ENCODE measurements around the gene NRBF2. TPM values are rescaled to one million over a fixed set of nuclear protein-coding genes. Genes with fewer than 3 reads are reported as not detected.

NRBF2 gene
- total RNA-seq, 1 donor from 2014 or later: 40.0 TPM

DNA sequence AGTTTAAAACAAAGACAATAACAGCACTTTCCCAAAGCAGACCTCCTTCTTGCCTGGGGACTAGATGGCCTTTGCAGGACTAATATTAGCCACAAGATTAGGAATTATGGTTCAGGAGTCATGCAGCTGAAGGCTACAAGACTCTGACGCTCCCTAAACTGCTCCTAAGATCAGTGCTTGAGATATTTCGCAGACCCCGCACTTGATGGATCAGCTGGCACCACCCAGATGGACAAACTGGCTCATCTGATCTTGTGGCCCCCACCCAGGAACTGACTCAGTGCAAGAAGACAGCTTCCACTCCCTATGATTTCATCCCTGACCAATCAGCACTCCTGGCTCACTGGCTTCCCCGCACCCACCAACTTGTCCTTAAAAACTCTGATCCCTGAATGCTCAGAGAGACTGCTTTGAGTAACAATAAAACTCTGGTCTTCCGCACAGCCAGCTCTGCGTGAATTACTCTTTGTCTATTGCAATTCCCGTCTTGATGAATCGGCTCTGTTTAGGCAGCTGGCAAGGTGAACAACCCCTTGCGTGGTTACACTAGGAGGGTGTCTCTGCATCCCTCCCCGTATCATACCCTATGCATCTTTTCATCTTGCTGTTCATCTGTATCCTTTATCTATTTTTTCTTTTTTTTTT is 26.9 kb upstream of the NRBF2 start:
- FAIRE-seq (no peak), DNase-seq (ENCODE audit: low read depth) (peak; percentile 69)
- Histone ChIP-seq H3K27me3 (ENCODE audit: control insufficient read depth, insufficient read depth, low read length) (no peaks in the 10 kb centered on the region), H3K36me3 (ENCODE audit: control insufficient read depth, insufficient read depth, low read length) (no peaks in the 10 kb centered on the region), H3K4me3 (ENCODE audit: low read depth, low read length) (no peak overlapping the region)
- TF ChIP-seq, protein P1, sequence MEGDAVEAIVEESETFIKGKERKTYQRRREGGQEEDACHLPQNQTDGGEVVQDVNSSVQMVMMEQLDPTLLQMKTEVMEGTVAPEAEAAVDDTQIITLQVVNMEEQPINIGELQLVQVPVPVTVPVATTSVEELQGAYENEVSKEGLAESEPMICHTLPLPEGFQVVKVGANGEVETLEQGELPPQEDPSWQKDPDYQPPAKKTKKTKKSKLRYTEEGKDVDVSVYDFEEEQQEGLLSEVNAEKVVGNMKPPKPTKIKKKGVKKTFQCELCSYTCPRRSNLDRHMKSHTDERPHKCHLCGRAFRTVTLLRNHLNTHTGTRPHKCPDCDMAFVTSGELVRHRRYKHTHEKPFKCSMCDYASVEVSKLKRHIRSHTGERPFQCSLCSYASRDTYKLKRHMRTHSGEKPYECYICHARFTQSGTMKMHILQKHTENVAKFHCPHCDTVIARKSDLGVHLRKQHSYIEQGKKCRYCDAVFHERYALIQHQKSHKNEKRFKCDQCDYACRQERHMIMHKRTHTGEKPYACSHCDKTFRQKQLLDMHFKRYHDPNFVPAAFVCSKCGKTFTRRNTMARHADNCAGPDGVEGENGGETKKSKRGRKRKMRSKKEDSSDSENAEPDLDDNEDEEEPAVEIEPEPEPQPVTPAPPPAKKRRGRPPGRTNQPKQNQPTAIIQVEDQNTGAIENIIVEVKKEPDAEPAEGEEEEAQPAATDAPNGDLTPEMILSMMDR (IDR thresholded peaks at IDR 0.05; ENCODE audit: insufficient read depth, low read length, severe bottlenecking): no peak

DNA sequence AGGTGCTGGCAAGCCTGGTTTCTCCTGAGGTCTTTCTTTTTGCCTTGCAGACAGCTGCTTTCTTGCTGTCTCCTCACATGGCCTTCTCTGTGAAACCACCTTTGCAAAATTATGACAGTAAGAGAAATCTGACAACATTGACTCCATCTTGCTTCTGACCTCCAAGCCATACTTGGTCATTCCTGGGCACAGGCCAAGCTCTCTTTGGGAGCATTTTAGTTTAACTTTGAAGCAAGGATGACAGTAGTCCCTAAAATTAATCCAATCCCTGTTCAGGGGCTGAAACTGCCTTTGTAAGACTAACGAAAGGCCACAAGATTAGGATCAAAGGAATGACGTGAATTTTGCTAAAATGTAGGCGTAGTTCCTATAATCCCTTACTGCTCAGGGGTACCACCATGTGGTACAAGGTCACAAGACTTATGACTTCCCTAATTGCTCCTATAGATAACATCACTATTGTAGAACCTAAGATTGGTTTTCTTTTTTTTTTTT is 25.1 kb upstream of the NRBF2 start:
- H3K27me3 ChIP-seq (ENCODE audit: control insufficient read depth, insufficient read depth, low read length): no peaks in the 10 kb centered on the region
- H3K4me3 ChIP-seq (ENCODE audit: low read depth, low read length): no peak overlapping the region
- no peaks in the 10 kb centered on the region for H3K36me3 ChIP-seq (ENCODE audit: control insufficient read depth, insufficient read depth, low read length)
- TF ChIP-seq, protein P1 (IDR thresholded peaks at IDR 0.05; ENCODE audit: insufficient read depth, low read length, severe bottlenecking): no peak
- no peak for DNase-seq (ENCODE audit: low read depth)
- FAIRE-seq: no peak

DNA sequence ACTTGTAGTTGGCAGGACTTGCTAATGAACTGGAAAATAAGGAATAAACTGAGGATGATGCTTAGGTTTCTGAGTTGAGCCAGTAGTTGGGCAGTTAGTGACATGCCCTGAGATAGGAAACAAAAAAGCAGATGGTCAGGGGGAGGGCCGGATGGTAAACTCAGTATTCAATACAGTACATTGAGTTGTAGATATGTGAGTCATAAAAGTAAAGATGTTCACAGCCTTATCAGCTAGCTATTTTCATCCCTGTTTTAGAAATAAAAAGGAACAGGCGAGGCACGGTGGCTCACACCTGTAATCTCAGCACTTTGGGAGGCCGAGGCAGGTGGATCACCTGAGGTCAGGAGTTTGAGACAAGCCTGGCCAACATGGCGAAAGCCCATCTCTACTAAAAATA is 22.2 kb upstream of the NRBF2 start:
- TF ChIP-seq, protein P1 (IDR thresholded peaks at IDR 0.05; ENCODE audit: insufficient read depth, low read length, severe bottlenecking): no peak
- H3K4me3 ChIP-seq (ENCODE audit: low read depth, low read length): no peak overlapping the region
- FAIRE-seq (no peak), DNase-seq (ENCODE audit: low read depth) (no peak)
- H3K36me3 ChIP-seq (ENCODE audit: control insufficient read depth, insufficient read depth, low read length): no peaks in the 10 kb centered on the region
- no peaks in the 10 kb centered on the region for H3K27me3 ChIP-seq (ENCODE audit: control insufficient read depth, insufficient read depth, low read length)

DNA sequence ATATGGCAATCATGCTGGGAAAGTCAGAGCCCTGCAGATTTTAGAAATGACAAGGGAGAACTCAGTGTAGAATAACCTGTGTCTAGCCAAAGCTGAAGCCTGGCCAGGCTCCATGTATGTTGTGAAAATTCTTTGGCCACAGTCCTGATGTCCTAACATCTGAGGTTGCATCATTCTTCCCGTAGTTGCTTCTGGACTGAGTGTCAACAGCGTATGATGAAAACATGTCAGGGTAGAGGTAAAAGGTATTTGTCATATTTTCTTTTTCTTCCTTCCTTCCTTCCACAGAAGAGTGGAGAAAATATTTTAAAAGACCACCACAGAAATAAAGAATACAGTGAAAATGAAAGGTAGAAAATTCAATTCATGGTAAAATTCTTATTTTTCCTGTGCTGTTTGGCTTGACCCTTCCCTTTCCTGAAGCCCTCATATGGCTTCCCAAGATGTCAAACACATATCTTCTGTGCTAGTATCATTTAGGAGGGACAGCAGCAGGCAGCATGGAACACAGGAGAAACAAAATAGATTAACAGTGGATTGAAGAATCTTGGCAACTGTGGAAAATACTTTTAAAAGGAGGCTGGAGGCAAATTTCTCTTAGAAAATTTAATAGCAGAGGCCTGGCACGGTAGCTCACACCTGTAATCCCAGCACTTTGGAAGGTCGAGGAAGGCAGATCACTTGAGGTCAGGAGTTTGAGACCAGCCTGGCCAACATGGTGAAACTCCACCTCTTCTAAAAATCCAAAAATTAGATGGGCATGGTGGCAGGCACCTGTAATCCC is 18.9 kb upstream of the NRBF2 start:
- DNase-seq (ENCODE audit: low read depth) (peak; percentile 89), FAIRE-seq (no peak)
- no peaks in the 10 kb centered on the region for H3K36me3 ChIP-seq (ENCODE audit: control insufficient read depth, insufficient read depth, low read length)
- no peaks in the 10 kb centered on the region for H3K27me3 ChIP-seq (ENCODE audit: control insufficient read depth, insufficient read depth, low read length)
- no peak overlapping the region for H3K4me3 ChIP-seq (ENCODE audit: low read depth, low read length)
- TF ChIP-seq, protein P1 (IDR thresholded peaks at IDR 0.05; ENCODE audit: insufficient read depth, low read length, severe bottlenecking): no peak

DNA sequence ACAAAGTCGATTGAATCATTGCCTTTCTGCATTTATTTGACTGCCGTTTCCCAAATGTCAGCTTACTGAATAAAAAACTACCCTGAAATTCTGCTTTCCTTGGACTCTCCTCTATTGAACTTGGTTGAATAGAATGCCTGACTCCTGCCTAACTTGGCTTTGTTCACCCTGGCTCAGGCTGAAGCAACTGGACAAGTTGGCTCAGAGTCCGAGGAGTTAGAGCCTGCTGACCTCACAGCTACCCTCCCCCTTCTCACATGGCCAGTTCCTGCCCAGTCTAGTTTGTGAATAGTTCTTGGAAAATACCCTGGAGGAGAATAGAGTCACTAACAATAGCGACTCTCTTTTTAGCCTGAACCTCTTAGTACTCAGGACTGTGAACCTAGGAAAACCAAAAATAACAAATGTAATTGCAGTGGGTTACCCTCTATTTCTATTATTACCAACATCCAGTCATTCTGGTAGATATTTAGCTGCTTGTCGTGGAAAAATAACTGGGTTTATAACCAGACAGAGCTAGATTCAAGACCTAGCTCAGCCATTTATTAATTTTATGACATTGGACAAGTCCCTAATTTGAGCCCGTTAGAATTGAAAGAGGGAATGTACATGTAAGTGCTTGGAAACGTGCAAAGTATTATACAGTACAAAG is 17.3 kb upstream of the NRBF2 start:
- Histone ChIP-seq H3K27me3 (ENCODE audit: control insufficient read depth, insufficient read depth, low read length) (no peaks in the 10 kb centered on the region), H3K4me3 (ENCODE audit: low read depth, low read length) (no peak overlapping the region), H3K36me3 (ENCODE audit: control insufficient read depth, insufficient read depth, low read length) (no peaks in the 10 kb centered on the region)
- peak; percentile 92 for DNase-seq (ENCODE audit: low read depth)
- peak; percentile 58 for FAIRE-seq
- TF ChIP-seq, protein P1 (IDR thresholded peaks at IDR 0.05; ENCODE audit: insufficient read depth, low read length, severe bottlenecking): no peak

All from bronchial epithelial cell (primary cell).